Caki2 (cell line): Measurements from ENCODE around the gene KRTAP19-6. TPM values are rescaled to one million over a fixed set of nuclear protein-coding genes. Genes with fewer than 3 reads are reported as not detected.

Source experiments
- total RNA-seq: library from RNA; depleted of rRNA; stranded (reverse); fragments of >200 nt; shearing (Covaris generic); gene quantifications from 2 replicates; pipeline ENCODE4 v1.2.3, GENCODE V29; 2014; ENCODE audit warnings: low replicate concordance; rRNA removed

KRTAP19-6 gene
- total RNA-seq, 1 experiment from 2014 or later: not detected

Other genes starting within 250 kb of the KRTAP19-6 start
- gene KRTAP26-1, start 221.5 kb downstream of the KRTAP19-6 start, total RNA-seq: not detected in 2 replicates
- gene KRTAP27-1, start 204.2 kb downstream of the KRTAP19-6 start, total RNA-seq: not detected in 2 replicates
- gene KRTAP23-1, start 193.3 kb downstream of the KRTAP19-6 start, total RNA-seq: not detected in 2 replicates
- not detected in 2 replicates for gene KRTAP13-2, start 169.6 kb downstream of the KRTAP19-6 start, total RNA-seq
- not detected in 2 replicates for gene KRTAP13-1, start 145.8 kb downstream of the KRTAP19-6 start, total RNA-seq
- not detected in 2 replicates for gene KRTAP13-3, start 115.9 kb downstream of the KRTAP19-6 start, total RNA-seq
- not detected in 2 replicates for gene KRTAP13-4, start 111.6 kb downstream of the KRTAP19-6 start, total RNA-seq
- not detected in 2 replicates for gene KRTAP15-1, start 101.6 kb downstream of the KRTAP19-6 start, total RNA-seq
- not detected in 2 replicates for gene KRTAP19-1, start 61.5 kb downstream of the KRTAP19-6 start, total RNA-seq
- not detected in 2 replicates for gene KRTAP19-2, start 54.4 kb downstream of the KRTAP19-6 start, total RNA-seq
- not detected in 2 replicates for gene KRTAP19-3, start 49.9 kb downstream of the KRTAP19-6 start, total RNA-seq
- not detected in 2 replicates for gene KRTAP19-4, start 44.7 kb downstream of the KRTAP19-6 start, total RNA-seq
- gene KRTAP19-5, start 39.7 kb downstream of the KRTAP19-6 start, total RNA-seq: not detected in 2 replicates
- gene KRTAP19-7, start 19.4 kb upstream of the KRTAP19-6 start, total RNA-seq: not detected in 2 replicates
- gene KRTAP22-2, start 48.5 kb upstream of the KRTAP19-6 start, total RNA-seq: not detected in 2 replicates
- gene KRTAP6-3, start 50.6 kb upstream of the KRTAP19-6 start, total RNA-seq: not detected in 2 replicates
- gene KRTAP6-2, start 57.0 kb upstream of the KRTAP19-6 start, total RNA-seq: not detected in 2 replicates
- not detected in 2 replicates for gene KRTAP22-1, start 59.2 kb upstream of the KRTAP19-6 start, total RNA-seq
- not detected in 2 replicates for gene KRTAP6-1, start 72.1 kb upstream of the KRTAP19-6 start, total RNA-seq
- not detected in 2 replicates for gene KRTAP20-1, start 74.6 kb upstream of the KRTAP19-6 start, total RNA-seq
- gene KRTAP20-4, start 78.8 kb upstream of the KRTAP19-6 start, total RNA-seq: not detected in 2 replicates
- not detected in 2 replicates for gene KRTAP20-2, start 93.3 kb upstream of the KRTAP19-6 start, total RNA-seq
- not detected in 2 replicates for gene KRTAP20-3, start 101.0 kb upstream of the KRTAP19-6 start, total RNA-seq
- not detected in 2 replicates for gene KRTAP21-3, start 176.9 kb upstream of the KRTAP19-6 start, total RNA-seq
- not detected in 2 replicates for gene KRTAP21-2, start 205.4 kb upstream of the KRTAP19-6 start, total RNA-seq
- gene KRTAP21-1, start 213.6 kb upstream of the KRTAP19-6 start, total RNA-seq: not detected in 2 replicates